Stimulated activated CD4-positive, alpha-beta T cell treated with anti-CD3 and anti-CD28 coated beads, Interleukin-12 subunit alpha, Interleukin-12 subunit beta, amount 100 ng/mL, for 4 hours (primary cell): Measurements from ENCODE around the gene DPH2.

Source experiments
- DNase-seq: peaks from one replicate; pipeline ENCODE4 v3.0.0-alpha.2; 2020

DPH2 gene

DNA sequence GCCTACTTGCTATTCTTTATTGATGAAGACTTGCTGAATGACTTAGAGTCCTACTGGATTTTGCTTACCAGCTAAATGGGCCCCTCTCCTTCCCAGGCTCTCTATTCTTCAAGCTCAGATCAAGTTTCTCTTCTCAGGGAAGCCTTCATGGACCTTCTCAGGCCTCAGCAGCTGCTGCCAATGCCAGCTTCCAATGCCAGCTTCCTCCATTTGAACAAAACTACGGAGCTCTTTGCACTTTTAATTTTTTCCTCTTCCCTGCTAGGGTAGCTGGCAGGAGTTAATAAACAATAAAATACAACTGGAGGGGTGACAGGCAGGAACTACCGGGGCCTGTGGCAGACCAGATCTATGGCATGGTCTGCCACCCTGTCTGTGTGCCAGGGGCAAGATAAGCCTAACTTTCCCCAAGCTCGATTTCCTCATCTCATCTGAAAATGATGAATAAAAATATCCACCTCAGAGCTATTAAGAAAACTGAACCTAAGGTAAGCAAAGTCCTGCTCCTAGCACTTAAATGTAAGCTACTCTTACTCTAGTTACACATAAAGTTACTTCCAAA, 24.1 kb upstream of the DPH2 start:
- no peak for DNase-seq

- DNase-seq = peak; percentile 93
Measured at GRCh38 chr1:43946236-43947060, 23.4 kb upstream of the DPH2 start, which contains the start of gene IPO13. IPO13 (plus strand) TSS chr1:43946950; CDS start chr1:43947601, 651 bp downstream.

- DNase-seq = no peak
Measured at GRCh38 chr1:43947061-43947873, 22.5 kb upstream of the DPH2 start.

DNA sequence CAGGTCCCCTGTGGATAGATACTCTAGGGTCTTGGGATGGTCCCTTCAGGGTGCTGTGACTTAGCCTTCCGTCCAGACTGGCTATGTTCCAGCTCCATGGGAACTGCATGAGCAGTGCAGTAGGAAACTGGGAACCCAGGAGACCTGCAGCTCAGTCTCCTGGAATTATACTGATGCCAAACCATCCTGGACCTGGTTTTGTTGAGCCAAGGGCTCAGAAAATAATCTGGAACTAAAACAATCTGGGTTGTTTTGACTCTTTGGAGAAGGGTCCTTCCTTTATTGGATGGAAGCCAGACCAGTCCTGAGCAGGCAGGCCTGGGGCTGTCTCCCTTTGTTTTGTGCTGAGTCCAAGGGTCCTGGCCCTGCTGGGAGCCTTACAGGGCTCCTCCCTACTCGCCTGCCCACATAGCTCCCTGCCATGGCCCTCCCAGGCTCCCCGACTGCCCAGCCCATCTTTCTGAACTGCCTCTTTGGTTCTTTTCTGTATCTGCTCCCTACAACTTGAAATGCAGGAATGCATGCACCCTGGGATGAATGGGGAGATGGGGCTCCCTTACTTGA, 21.9 kb upstream of the DPH2 start:
- no peak for DNase-seq

GRCh38 chr1:43949678-43950077, 20.1 kb upstream of the DPH2 start:
- DNase-seq = no peak

DNA sequence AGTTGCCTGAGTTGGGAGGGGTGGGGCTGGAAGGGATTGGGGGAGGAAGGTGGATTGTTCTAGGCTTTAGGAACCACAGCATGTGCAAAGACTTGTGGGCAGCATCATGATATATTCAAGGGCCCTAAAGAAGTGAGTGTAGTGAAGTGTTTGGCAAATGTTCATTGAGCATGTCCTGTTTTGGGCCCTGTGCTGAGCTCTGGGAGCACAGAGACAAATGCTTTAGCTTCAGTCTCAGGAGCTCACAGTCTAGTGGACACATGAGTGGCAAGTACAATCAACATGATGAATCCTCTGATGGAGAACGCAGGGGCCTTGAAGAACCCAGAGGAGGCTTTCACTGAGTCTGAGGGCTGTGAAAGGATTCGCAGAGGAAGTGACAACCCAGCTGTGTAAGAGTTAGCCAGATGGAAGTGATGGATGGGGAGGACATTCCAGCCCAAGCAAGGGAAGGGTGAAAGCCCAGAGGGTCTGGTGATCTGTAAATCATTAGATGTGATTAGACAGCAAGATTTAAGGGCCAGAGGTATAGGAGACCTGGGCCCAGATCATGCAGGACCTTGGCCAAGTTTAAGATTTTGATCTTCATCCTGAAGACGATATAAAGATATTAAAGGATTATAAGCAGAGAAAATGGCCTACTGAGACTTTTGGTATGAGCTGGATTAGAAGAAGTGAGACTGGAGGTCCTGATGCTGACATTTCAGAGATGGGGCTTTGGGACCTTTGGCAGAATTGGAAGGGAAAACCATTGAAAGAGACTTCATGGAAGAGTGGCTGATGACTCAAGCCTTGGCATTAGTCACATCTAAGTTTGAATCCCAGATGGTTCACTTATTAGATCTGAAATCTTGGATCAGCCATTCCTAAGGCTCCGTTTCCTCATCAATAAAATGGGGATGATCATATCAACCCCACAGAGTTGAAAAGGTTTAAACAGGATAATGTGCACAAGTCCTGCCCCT, 18.5 kb upstream of the DPH2 start:
- no peak for DNase-seq

DNA sequence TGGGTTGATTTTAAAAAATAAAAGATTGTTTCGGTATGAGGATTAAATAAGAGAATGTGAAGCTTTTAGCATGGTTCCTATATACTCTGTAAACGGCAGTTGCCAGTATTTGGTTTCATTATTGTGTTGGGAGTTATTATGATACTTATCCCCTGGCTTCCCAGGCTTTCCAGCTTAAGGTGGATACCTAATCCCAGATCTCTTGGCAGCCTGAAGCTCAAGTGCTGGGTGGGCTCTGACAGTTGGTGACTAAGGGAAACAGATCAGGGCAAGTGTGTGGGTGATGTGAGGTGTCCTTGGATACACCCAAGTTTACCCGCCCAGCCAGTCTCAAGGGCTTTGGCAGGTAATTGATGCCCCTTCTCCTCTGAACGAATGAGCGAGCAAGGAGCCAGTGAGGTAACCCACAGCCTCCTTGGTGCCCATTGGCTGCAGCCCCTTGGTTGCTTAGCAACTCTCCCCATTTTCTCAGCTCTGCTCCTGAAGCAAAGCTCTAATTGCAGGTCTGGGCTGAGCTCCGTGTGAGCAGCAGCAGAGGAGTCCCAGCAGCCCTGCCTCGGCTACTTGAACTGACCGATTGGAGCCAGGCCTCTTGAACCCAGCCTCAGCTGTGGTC, 17.0 kb upstream of the DPH2 start:
- no peak for DNase-seq

DNA sequence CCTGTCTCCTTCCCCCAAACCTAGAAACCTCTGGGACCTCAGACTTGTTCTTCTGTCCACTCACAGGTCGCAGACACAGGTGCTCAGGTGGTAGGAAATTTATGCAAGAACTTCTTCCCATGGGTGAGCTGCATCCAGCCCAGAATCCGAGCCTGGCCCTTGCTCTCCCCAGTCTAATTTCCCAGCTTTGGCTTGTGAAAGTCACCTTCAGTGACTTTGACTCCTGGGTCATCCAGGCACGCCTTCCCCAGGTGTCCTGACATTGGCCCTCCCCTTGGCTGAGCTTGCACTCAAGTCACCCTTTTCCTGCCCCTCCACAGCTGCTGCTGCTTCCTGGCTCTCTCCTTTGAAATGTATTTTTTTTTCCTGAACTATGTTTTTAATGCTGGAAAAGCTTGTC, 16.4 kb upstream of the DPH2 start:
- DNase-seq = no peak

DNA sequence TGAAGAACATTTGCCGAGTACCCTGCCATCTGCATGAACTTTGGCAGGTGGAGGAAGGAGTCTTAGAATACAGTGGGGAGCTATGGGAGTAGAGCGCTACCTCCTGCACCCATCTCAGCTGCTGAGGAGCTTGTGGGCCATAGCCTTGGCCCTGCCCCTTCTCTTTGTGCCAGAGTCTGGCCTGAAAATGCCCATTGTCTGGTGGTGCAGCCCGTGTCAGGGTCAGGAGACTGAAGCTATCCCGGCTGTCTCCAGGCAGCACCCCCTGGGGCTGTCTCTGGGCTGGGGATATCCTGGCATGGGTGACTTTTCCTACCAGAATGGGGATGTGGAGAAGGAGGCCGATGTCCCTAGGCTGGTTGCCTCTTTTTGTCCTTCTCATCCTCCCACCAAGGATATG, 15.8 kb upstream of the DPH2 start:
- no peak for DNase-seq

- DNase-seq = no peak
Measured at GRCh38 chr1:43956234-43956633, 13.6 kb upstream of the DPH2 start.

GRCh38 chr1:43957407-43958040, 12.3 kb upstream of the DPH2 start:
- no peak for DNase-seq

GRCh38 chr1:43958351-43959255, 11.2 kb upstream of the DPH2 start:
- DNase-seq = no peak

DNA sequence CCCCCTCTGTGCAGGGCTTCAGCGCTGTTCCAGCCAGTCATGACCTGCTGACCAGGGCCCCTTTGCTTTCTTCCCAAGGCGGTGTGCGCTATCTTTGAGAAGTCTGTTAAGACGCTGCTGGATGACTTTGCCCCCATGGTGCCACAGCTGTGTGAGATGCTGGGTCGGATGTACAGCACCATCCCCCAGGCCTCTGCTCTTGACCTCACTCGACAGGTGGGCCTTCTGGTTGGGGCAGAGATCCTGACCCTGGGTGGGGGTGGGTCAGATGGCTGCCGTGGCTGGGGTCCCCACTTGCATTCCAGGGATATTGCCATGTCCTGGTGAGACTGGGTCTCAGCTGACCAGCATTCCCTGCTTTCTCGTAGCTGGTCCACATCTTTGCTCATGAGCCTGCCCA, 9.0 kb upstream of the DPH2 start:
- DNase-seq = no peak

- no peak for DNase-seq
Measured at GRCh38 chr1:43961692-43962091, 8.1 kb upstream of the DPH2 start.

DNA sequence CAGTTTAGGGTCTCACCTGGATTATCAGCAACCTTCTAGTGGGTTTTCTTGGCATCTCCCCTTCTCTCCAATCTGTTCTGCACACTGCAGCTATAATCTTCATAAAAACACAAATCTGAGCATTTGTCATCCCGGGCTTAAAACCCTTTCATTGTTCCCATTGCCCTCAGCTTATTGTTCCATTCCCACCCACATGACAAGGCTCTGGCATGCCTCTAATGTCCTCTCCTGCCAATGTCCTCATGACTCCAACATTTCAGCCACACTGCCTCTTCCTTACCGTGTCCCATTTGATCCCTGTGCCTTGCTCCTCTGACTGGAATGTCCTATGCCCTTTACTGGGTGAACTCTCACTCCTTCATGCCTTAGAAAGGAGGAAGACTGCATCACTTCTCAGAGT, 7.5 kb upstream of the DPH2 start:
- no peak for DNase-seq

GRCh38 chr1:43963006-43963405, 6.8 kb upstream of the DPH2 start:
- no peak for DNase-seq

GRCh38 chr1:43963890-43964289, 5.9 kb upstream of the DPH2 start:
- DNase-seq = no peak

DNA sequence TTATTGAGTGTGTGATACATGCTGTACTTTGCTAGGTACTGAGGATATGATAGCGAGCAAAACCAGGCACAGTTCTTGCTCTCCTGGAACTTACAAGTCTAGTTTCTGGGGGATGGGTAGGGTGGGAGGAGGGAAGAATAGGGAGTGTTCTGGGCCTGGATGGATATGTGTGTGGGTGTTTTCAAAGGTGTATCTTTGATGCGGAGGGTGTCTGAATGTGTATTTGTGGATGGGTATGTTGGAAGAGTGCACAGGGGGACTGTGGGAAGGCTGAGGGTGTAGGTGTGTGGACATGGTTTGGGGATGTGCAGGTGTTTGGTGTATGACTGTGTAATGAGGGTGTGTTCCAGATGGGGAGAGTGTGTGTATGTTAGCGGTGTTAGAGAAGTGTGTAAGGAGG, 4.5 kb upstream of the DPH2 start:
- no peak for DNase-seq

DNA sequence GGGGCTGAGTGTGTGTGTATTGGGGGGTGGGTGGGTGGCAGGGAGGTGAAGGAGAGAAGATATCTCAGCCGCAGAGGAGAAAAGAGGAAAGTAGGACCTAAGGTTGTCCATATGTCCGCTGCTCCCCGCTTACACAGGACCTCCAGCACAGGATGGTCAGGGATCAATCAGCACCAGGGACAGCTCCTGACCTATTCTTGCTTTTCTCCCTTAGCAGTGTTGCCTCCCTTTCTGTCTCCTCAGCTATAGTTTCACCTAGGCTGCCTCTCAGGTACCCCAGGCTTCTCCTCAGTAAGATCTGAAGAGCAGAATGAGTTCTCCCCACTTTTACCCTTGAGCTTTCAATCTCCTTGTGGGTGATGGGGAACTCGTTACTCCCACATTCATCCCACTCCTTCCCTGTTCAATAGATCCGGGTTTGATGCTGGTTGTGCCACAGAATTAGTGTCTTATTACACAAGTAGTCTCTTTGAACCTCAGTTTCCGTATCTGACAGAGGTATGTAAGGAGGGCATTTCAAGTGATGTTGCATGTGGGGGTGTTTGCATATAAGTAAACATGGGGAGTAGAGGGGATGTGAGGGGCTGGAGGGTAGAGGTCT, 1.4 kb upstream of the DPH2 start:
- no peak for DNase-seq

DNA sequence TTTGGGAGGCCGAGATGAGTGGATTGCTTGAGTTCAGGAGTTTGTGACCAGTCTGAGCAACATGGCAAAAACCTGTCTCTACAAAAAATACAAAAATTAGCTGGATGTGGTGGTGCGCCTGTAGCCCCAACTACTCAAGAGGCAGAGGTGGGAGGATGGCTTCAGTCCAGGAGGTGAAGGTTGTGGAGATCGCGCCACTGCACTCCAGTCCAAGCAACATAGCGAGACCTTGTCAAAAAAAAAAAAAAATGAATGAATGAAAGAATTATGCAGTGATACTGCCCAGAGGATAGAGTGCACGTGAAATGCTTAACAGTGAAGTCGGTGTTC, 429 bp upstream of the DPH2 start:
- DNase-seq = no peak
